ENCODE results near the gene REST.

GRCh38 chr4:56907489-56908205 lies at the start of gene REST:
- TF ChIP-seq CTCF (IDR thresholded peaks at IDR 0.05) (peak in 2 of 6 experiments; percentile 5 to 14), POLR2A (IDR thresholded peaks at IDR 0.05) (peak in 3 of 4 donors; percentile 20 to 72 (median 29))

Measured in upper lobe of left lung (tissue), 4 donors.